HepG2 (cell line): ENCODE results near the gene IRX3. TPM values are rescaled to one million over a fixed set of nuclear protein-coding genes. Genes with fewer than 3 reads are reported as not detected.

Experiments
- CCAR2 ChIP-seq: fragments of 200-400 bp; formaldehyde crosslinking; optimal IDR thresholded peaks from 2 replicates; pipeline ENCODE3; 2018; ENCODE audit warnings: low read depth, mild to moderate bottlenecking, low read length, moderate library complexity
- FOXP1 ChIP-seq, 2 experiments: fragments of 450-650 bp in 1 of 2; IDR thresholded peaks; 2 replicates each; pipeline ENCODE4 v1.6.1; 2017 to 2018; ENCODE audit warnings: antibody characterized with exemption in 1 of 2
- GTF3A ChIP-seq: sonication (generic); formaldehyde crosslinking; conservative IDR thresholded peaks from 2 replicates; pipeline ENCODE4 v1.4.0; 2020; ENCODE audit warnings: mild to moderate bottlenecking, missing genetic modification reagents
- HHEX ChIP-seq: IDR thresholded peaks from 2 replicates; pipeline ENCODE4 v1.6.1; 2016; ENCODE audit warnings: control low read depth
- JUN ChIP-seq: sonication (generic); formaldehyde crosslinking; IDR thresholded peaks from 2 replicates; pipeline ENCODE4 v1.4.0; 2020; ENCODE audit warnings: mild to moderate bottlenecking, missing genetic modification reagents
- MAFF ChIP-seq: IDR thresholded peaks from 2 replicates; pipeline ENCODE4 v1.6.1; 2011; ENCODE audit warnings: low read depth, low read length, improper control_type of control experiment
- MYC ChIP-seq: sonication (generic); formaldehyde crosslinking; IDR thresholded peaks from 2 replicates; pipeline ENCODE4 v1.9.0; 2021; ENCODE audit warnings: missing genetic modification reagents, borderline replicate concordance
- NFYB ChIP-seq: sonication (generic); formaldehyde crosslinking; IDR thresholded peaks from 2 replicates; pipeline ENCODE4 v1.4.0; 2020; ENCODE audit warnings: missing genetic modification reagents
- PHF8 ChIP-seq: sonication (generic); formaldehyde crosslinking; IDR thresholded peaks from 2 replicates; pipeline ENCODE4 v1.5.0; 2020; ENCODE audit warnings: missing genetic modification reagents
- SIN3B ChIP-seq: fragments of 150-350 bp; IDR thresholded peaks from 2 replicates; pipeline ENCODE4 v1.6.1; 2014; ENCODE audit warnings: low read length
- U2AF2 ChIP-seq: fragments of 200-400 bp; formaldehyde crosslinking; IDR thresholded peaks from 2 replicates; pipeline ENCODE4 v1.6.1; 2017; ENCODE audit warnings: low read depth, mild to moderate bottlenecking, low read length
- ZNF274 ChIP-seq: sonication (generic); formaldehyde crosslinking; IDR thresholded peaks from 2 replicates; pipeline ENCODE4 v1.5.1; 2020; ENCODE audit warnings: mild to moderate bottlenecking, missing genetic modification reagents
- ZNF564 ChIP-seq: sonication (generic); formaldehyde crosslinking; IDR thresholded peaks from 2 replicates; pipeline ENCODE4 v1.8.1; 2023; ENCODE audit warnings: mild to moderate bottlenecking, missing genetic modification reagents
- ZNF777 ChIP-seq: sonication (generic); formaldehyde crosslinking; IDR thresholded peaks from 2 replicates; pipeline ENCODE4 v1.4.0; 2020; ENCODE audit warnings: missing genetic modification reagents
- ZSCAN31 ChIP-seq: sonication (generic); formaldehyde crosslinking; IDR thresholded peaks from 2 replicates; pipeline ENCODE4 v1.5.0; 2020; ENCODE audit warnings: low read depth, mild to moderate bottlenecking, missing genetic modification reagents
- polyA plus RNA-seq, 8 experiments: library from polyadenylated mRNA; depleted of rRNA in 3 of 8; stranded (reverse) in 7 of 8; unstranded in 1 of 8; fragments of >200 nt; fragmentation: Illumina TruSeq in 4 of 8; extraction: Trizol in 4 of 8; gene quantifications; 2 replicates each; pipeline versions ENCODE4 v1.2.1 to v1.2.3, GENCODE V29; 2011 to 2016; ENCODE audit warnings: low read depth in 4 of 8, missing spikeins in 1 of 8, mixed read lengths in 1 of 8; ENCODE audit not compliant: insufficient read depth in 1 of 8
- total RNA-seq, 5 experiments: library from RNA; depleted of rRNA; stranded (reverse); fragments of >200 nt; fragmentation: Illumina TruSeq; extraction: Trizol; gene quantifications; 2 replicates each; pipeline ENCODE4 v1.2.3, GENCODE V29; 2016; ENCODE audit warnings: low read depth in 1 of 5
- TF ChIP-seq, protein P1 (sequence below): sonication (generic); formaldehyde crosslinking; conservative IDR thresholded peaks from 2 replicates; pipeline ENCODE4 v1.8.0; 2022; ENCODE audit warnings: missing genetic modification reagents
- TF ChIP-seq, protein P2 (sequence below): sonication (generic); formaldehyde crosslinking; IDR thresholded peaks from 2 replicates; pipeline ENCODE4 v1.4.0; 2020; ENCODE audit warnings: missing genetic modification reagents
- TF ChIP-seq, protein P3 (sequence below): sonication (generic); formaldehyde crosslinking; IDR thresholded peaks from 2 replicates; pipeline ENCODE4 v1.5.0; 2020; ENCODE audit warnings: missing genetic modification reagents
- TF ChIP-seq, protein P4 (sequence below): sonication (generic); formaldehyde crosslinking; IDR thresholded peaks from 2 replicates; pipeline ENCODE4 v1.4.0; 2020; ENCODE audit warnings: missing genetic modification reagents, borderline replicate concordance
- TF ChIP-seq, protein P5 (sequence below): sonication (generic); formaldehyde crosslinking; IDR thresholded peaks from 2 replicates; pipeline ENCODE4 v1.8.1; 2022; ENCODE audit warnings: mild to moderate bottlenecking, missing genetic modification reagents

The IRX3 gene
- total and polyA plus RNA-seq, 2 of the 13 experiments (the other 11 are each of a cell fraction or from before 2014, with no cell fraction given): 9.2 to 16.4 TPM

DNA sequence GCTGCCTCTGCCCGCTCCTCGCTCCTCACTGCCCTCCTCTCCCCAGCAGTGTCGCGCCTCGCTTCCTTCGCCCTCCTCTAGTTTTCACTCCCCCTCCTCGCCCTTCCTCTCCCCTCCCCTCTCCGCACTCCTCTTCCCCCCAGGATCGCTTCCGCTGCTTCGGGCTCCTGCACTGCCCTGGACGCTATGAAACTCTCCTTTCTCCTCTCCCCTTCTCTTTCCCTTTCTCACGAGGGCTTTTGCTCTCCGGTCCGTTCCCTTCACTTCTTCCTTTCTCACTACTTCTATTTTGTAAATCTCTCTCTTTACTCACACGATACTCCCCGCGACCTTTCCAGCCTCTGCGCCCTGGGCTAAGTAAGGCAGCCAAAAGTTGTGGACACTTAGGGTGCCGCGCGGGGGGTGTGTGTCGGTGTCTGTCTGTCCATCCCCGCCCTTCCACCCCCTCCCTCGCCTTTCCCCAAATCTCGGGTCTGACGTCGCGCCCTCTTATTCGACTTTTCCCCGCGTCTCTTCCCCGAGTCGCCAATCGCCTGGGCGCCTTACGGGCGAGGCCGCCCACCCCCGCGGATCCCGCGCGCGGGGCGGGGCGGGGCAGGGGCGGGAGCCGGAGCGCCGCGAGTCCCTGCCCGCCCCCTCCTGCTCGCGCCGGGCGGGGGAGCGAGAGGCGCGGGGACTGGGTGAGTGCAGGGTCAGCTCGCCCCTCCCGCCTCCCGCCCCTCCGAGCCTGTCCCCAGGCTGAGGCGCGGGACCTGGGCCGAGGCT, at the start of gene IRX3 (continued):
- TF ChIP-seq, protein P1, sequence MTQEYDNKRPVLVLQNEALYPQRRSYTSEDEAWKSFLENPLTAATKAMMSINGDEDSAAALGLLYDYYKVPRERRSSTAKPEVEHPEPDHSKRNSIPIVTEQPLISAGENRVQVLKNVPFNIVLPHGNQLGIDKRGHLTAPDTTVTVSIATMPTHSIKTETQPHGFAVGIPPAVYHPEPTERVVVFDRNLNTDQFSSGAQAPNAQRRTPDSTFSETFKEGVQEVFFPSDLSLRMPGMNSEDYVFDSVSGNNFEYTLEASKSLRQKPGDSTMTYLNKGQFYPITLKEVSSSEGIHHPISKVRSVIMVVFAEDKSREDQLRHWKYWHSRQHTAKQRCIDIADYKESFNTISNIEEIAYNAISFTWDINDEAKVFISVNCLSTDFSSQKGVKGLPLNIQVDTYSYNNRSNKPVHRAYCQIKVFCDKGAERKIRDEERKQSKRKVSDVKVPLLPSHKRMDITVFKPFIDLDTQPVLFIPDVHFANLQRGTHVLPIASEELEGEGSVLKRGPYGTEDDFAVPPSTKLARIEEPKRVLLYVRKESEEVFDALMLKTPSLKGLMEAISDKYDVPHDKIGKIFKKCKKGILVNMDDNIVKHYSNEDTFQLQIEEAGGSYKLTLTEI (CRISPR knock-in tag): no peak
- TF ChIP-seq NFYB (peak; percentile 78), HHEX (CRISPR knock-in tag) (no peak), U2AF2 (no peak), GTF3A (CRISPR knock-in tag) (no peak), ZSCAN31 (CRISPR knock-in tag) (no peak), CCAR2 (no peak), JUN (no peak), FOXP1 (IDR thresholded peaks at IDR 0.05) (peak; percentile 5; the same call in 1 of the 2 replicates), FOXP1 (CRISPR knock-in tag; IDR thresholded peaks at IDR 0.05) (no peak), PHF8 (CRISPR knock-in tag) (peak; percentile 46; the same call in 1 of the 2 replicates), ZNF777 (CRISPR knock-in tag) (no peak), SIN3B (peak; percentile 29; the same call in 1 of the 2 replicates), MAFF (no peak), ZNF564 (CRISPR knock-in tag) (no peak), ZNF274 (CRISPR knock-in tag) (peak; percentile 66; the same call in 1 of the 2 replicates), MYC (CRISPR knock-in tag) (no peak; the same call in 1 of the 2 replicates)
- TF ChIP-seq, protein P2, sequence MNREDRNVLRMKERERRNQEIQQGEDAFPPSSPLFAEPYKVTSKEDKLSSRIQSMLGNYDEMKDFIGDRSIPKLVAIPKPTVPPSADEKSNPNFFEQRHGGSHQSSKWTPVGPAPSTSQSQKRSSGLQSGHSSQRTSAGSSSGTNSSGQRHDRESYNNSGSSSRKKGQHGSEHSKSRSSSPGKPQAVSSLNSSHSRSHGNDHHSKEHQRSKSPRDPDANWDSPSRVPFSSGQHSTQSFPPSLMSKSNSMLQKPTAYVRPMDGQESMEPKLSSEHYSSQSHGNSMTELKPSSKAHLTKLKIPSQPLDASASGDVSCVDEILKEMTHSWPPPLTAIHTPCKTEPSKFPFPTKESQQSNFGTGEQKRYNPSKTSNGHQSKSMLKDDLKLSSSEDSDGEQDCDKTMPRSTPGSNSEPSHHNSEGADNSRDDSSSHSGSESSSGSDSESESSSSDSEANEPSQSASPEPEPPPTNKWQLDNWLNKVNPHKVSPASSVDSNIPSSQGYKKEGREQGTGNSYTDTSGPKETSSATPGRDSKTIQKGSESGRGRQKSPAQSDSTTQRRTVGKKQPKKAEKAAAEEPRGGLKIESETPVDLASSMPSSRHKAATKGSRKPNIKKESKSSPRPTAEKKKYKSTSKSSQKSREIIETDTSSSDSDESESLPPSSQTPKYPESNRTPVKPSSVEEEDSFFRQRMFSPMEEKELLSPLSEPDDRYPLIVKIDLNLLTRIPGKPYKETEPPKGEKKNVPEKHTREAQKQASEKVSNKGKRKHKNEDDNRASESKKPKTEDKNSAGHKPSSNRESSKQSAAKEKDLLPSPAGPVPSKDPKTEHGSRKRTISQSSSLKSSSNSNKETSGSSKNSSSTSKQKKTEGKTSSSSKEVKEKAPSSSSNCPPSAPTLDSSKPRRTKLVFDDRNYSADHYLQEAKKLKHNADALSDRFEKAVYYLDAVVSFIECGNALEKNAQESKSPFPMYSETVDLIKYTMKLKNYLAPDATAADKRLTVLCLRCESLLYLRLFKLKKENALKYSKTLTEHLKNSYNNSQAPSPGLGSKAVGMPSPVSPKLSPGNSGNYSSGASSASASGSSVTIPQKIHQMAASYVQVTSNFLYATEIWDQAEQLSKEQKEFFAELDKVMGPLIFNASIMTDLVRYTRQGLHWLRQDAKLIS (CRISPR knock-in tag): no peak
- TF ChIP-seq, protein P3, sequence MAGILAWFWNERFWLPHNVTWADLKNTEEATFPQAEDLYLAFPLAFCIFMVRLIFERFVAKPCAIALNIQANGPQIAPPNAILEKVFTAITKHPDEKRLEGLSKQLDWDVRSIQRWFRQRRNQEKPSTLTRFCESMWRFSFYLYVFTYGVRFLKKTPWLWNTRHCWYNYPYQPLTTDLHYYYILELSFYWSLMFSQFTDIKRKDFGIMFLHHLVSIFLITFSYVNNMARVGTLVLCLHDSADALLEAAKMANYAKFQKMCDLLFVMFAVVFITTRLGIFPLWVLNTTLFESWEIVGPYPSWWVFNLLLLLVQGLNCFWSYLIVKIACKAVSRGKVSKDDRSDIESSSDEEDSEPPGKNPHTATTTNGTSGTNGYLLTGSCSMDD (CRISPR knock-in tag): no peak
- TF ChIP-seq, protein P4, sequence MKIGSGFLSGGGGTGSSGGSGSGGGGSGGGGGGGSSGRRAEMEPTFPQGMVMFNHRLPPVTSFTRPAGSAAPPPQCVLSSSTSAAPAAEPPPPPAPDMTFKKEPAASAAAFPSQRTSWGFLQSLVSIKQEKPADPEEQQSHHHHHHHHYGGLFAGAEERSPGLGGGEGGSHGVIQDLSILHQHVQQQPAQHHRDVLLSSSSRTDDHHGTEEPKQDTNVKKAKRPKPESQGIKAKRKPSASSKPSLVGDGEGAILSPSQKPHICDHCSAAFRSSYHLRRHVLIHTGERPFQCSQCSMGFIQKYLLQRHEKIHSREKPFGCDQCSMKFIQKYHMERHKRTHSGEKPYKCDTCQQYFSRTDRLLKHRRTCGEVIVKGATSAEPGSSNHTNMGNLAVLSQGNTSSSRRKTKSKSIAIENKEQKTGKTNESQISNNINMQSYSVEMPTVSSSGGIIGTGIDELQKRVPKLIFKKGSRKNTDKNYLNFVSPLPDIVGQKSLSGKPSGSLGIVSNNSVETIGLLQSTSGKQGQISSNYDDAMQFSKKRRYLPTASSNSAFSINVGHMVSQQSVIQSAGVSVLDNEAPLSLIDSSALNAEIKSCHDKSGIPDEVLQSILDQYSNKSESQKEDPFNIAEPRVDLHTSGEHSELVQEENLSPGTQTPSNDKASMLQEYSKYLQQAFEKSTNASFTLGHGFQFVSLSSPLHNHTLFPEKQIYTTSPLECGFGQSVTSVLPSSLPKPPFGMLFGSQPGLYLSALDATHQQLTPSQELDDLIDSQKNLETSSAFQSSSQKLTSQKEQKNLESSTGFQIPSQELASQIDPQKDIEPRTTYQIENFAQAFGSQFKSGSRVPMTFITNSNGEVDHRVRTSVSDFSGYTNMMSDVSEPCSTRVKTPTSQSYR (CRISPR knock-in tag): no peak
- TF ChIP-seq, protein P5, sequence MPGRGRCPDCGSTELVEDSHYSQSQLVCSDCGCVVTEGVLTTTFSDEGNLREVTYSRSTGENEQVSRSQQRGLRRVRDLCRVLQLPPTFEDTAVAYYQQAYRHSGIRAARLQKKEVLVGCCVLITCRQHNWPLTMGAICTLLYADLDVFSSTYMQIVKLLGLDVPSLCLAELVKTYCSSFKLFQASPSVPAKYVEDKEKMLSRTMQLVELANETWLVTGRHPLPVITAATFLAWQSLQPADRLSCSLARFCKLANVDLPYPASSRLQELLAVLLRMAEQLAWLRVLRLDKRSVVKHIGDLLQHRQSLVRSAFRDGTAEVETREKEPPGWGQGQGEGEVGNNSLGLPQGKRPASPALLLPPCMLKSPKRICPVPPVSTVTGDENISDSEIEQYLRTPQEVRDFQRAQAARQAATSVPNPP (CRISPR knock-in tag): no peak
